ENCODE results near the gene SYNPO. TPM values are rescaled to one million over a fixed set of nuclear protein-coding genes. Genes with fewer than 3 reads are reported as not detected.

Gene SYNPO
- total RNA-seq, 1 donor from 2014 or later: 1.4 TPM

- no peak for DNase-seq (ENCODE audit: low read depth)
- no peak for TF ChIP-seq CTCF (conservative IDR thresholded peaks at IDR 0.05; ENCODE audit: low read depth, low read length)
- H3K4me3 ChIP-seq (ENCODE audit: low read depth, low read length): no peak overlapping the region
Observed at GRCh38 chr5:150618163-150618562, 22.3 kb upstream of the SYNPO start.

GRCh38 chr5:150618588-150619281 lies 21.7 kb upstream of the SYNPO start:
- no peak overlapping the region for H3K4me3 ChIP-seq (ENCODE audit: low read depth, low read length)
- no peak for TF ChIP-seq CTCF (conservative IDR thresholded peaks at IDR 0.05; ENCODE audit: low read depth, low read length)
- no peak for DNase-seq (ENCODE audit: low read depth)

GRCh38 chr5:150619359-150620230 lies 20.9 kb upstream of the SYNPO start:
- no peak overlapping the region for H3K4me3 ChIP-seq (ENCODE audit: low read depth, low read length)
- TF ChIP-seq CTCF (conservative IDR thresholded peaks at IDR 0.05; ENCODE audit: low read depth, low read length): no peak
- DNase-seq (ENCODE audit: low read depth): no peak

- TF ChIP-seq CTCF (conservative IDR thresholded peaks at IDR 0.05; ENCODE audit: low read depth, low read length): no peak
- H3K4me3 ChIP-seq (ENCODE audit: low read depth, low read length): no peak overlapping the region
- DNase-seq (ENCODE audit: low read depth): no peak
Observed at GRCh38 chr5:150621301-150621700, 19.2 kb upstream of the SYNPO start.

- no peak overlapping the region for H3K4me3 ChIP-seq (ENCODE audit: low read depth, low read length)
- TF ChIP-seq CTCF (conservative IDR thresholded peaks at IDR 0.05; ENCODE audit: low read depth, low read length): no peak
- DNase-seq (ENCODE audit: low read depth): no peak
Observed at GRCh38 chr5:150622157-150622556, 18.3 kb upstream of the SYNPO start.

GRCh38 chr5:150623152-150623877 lies 17.1 kb upstream of the SYNPO start:
- H3K4me3 ChIP-seq (ENCODE audit: low read depth, low read length): no peak overlapping the region
- no peak for DNase-seq (ENCODE audit: low read depth)
- TF ChIP-seq CTCF (conservative IDR thresholded peaks at IDR 0.05; ENCODE audit: low read depth, low read length): no peak
